Panc1 (cell line): ENCODE measurements around the gene TLE3. TPM values are rescaled to one million over a fixed set of nuclear protein-coding genes. Genes with fewer than 3 reads are reported as not detected.

ENCODE experiments used
- ATAC-seq: fragments of 200-7000 bp; cut with Tn5 transposase; 2 replicates; pipeline ENCODE4 v1.9.1; 2020; ENCODE audit warnings: mild to moderate bottlenecking, moderate library complexity
- BruUV-seq: library from RNA; stranded (reverse); fragments of 400-500 nt; replicated peaks from 2 replicates; lab custom pipeline; 2021; lab: Mats Ljungman, UMichigan
- CTCF ChIA-PET: fragments of 300-600 bp; sonication (Branson Sonifier 250); formaldehyde crosslinking; loops from one replicate; lab custom pipeline; 2022; ENCODE audit warnings: antibody characterized with exemption; lab: Charles Lee
- POLR2A ChIA-PET: fragments of 300-600 bp; sonication (Branson Sonifier 250); formaldehyde crosslinking; loops from one replicate; lab custom pipeline; 2022; ENCODE audit warnings: antibody characterized with exemption; lab: Charles Lee
- DNase-seq: peaks from one replicate; pipeline ENCODE4 v3.0.0-alpha.2; 2010; ENCODE audit warnings: low read depth, low spot score
- H3K27ac ChIP-seq: 2 replicates; pipeline ENCODE4 v1.5.1; 2011; ENCODE audit warnings: mild to moderate bottlenecking, low read length, inconsistent platforms
- H3K27me3 ChIP-seq: fragments of 200-500 bp; sonication (Bioruptor generic); 2 replicates; pipeline ENCODE4 v1.6.0; 2014; ENCODE audit warnings: low read length, inconsistent platforms; ENCODE audit not compliant: control insufficient read depth, insufficient read depth
- H3K36me3 ChIP-seq: fragments of 200-500 bp; sonication (Bioruptor generic); 2 replicates; pipeline ENCODE4 v1.5.1; 2014; ENCODE audit warnings: inconsistent platforms, mild to moderate bottlenecking, low read length, moderate library complexity; ENCODE audit not compliant: control insufficient read depth, insufficient read depth
- H3K4me1 ChIP-seq: 2 replicates; pipeline ENCODE4 v1.5.1; 2011; ENCODE audit warnings: inconsistent platforms, mild to moderate bottlenecking, low read length, moderate library complexity; ENCODE audit not compliant: control insufficient read depth, insufficient read depth
- H3K4me3 ChIP-seq, 2 experiments: 2 replicates each; pipeline ENCODE4 v1.5.1; 2011 to 2012; ENCODE audit warnings: low read depth in 2 of 2, low read length in 2 of 2, mild to moderate bottlenecking in 2 of 2, inconsistent platforms in 1 of 2, moderate library complexity in 1 of 2
- H3K9me3 ChIP-seq: fragments of 200-500 bp; sonication (Bioruptor generic); 2 replicates; pipeline ENCODE4 v1.5.1; 2014; ENCODE audit warnings: low read depth, mild to moderate bottlenecking, inconsistent platforms, low read length, moderate library complexity; ENCODE audit not compliant: control insufficient read depth, insufficient read depth
- CTCF ChIP-seq: fragments of 450-650 bp; IDR thresholded peaks from 2 replicates; pipeline ENCODE4 v1.5.1; 2017; ENCODE audit warnings: mild to moderate bottlenecking
- POLR2AphosphoS5 ChIP-seq: IDR thresholded peaks from 2 replicates; pipeline ENCODE4 v1.6.1; 2012; ENCODE audit warnings: mild to moderate bottlenecking, low read depth, low read length, moderate library complexity
- REST ChIP-seq, 2 experiments: IDR thresholded peaks; 2 replicates each; pipeline ENCODE4 v1.6.1; 2011 to 2012; ENCODE audit warnings: low read depth in 2 of 2, control low read depth in 1 of 2, low read length in 1 of 2, mild to moderate bottlenecking in 1 of 2, moderate library complexity in 1 of 2; ENCODE audit not compliant: insufficient read depth in 1 of 2
- SIN3A ChIP-seq: IDR thresholded peaks from 2 replicates; pipeline ENCODE4 v1.6.1; 2012; ENCODE audit warnings: low read depth, mild to moderate bottlenecking, low read length, moderate library complexity, borderline replicate concordance; ENCODE audit not compliant: insufficient read depth
- TCF7L2 ChIP-seq: IDR thresholded peaks from 2 replicates; pipeline ENCODE4 v1.6.1; 2011; ENCODE audit warnings: mild to moderate bottlenecking, low read depth, low read length, inconsistent platforms
- in situ Hi-C: cut with HindIII; loops from 2 replicates; pipeline ENCODE4 v1.10.0; 2016; ENCODE audit warnings: low sequenced_read_pairs, low pct_unique_long_range_greater_than_20kb
- intact Hi-C: fragments of 100-400 bp; cut with micrococcal nuclease; formaldehyde crosslinking; loops from one replicate; pipeline ENCODE4 v1.10.0; 2022; ENCODE audit not compliant: unreplicated experiment
- total RNA-seq: library from RNA; stranded (reverse); gene quantifications from one replicate; pipeline ENCODE4 v1.2.1, GENCODE V29; 2021; ENCODE audit not compliant: unreplicated experiment

The TLE3 gene
- total RNA-seq, 1 experiment from 2014 or later, result 132 TPM

GRCh38 chr15:70017025-70017424 is 80.7 kb downstream of the TLE3 start:
- no peak for ATAC-seq
- H3K36me3 ChIP-seq, result no peaks in the 10 kb centered on the region
- no TSS peak for BruUV-seq
- no peak overlapping the region for H3K4me3 ChIP-seq
- no peak overlapping the region for H3K27ac ChIP-seq
- intact Hi-C loops, result no loop called here
- no peaks in the 10 kb centered on the region for H3K27me3 ChIP-seq
- in situ Hi-C loops, result no loop called here
- no peak for TF ChIP-seq POLR2AphosphoS5
- CTCF ChIA-PET, result no interaction called here
- H3K4me1 ChIP-seq, result no peaks in the 10 kb centered on the region
- POLR2A ChIA-PET, result no interaction called here
- no peaks in the 10 kb centered on the region for H3K9me3 ChIP-seq
- no peak for DNase-seq

- no peak for ATAC-seq
- no TSS peak for BruUV-seq
- CTCF ChIA-PET, result no interaction called here
- Histone ChIP-seq H3K36me3 (no peaks in the 10 kb centered on the region), H3K27me3 (no peaks in the 10 kb centered on the region), H3K9me3 (no peaks in the 10 kb centered on the region), H3K4me1 (no peaks in the 10 kb centered on the region), H3K27ac (no peak overlapping the region), H3K4me3 (no peak overlapping the region)
- TF ChIP-seq TCF7L2 (no peak), POLR2AphosphoS5 (no peak), SIN3A (no peak), REST (IDR thresholded peaks at IDR 0.05; ENCODE audit: insufficient read depth in 1 of 2, low read depth in 2 of 2, low read length in 1 of 2) (no peak), CTCF (no peak)
- POLR2A ChIA-PET, result no interaction called here
- intact Hi-C loops (no loop called here), in situ Hi-C loops (no loop called here)
- no peak for DNase-seq
Observed at GRCh38 chr15:70016511-70016994, 81.2 kb downstream of the TLE3 start.

GRCh38 chr15:70014860-70015490 is 82.7 kb downstream of the TLE3 start:
- TF ChIP-seq TCF7L2 (no peak), SIN3A (no peak), REST (IDR thresholded peaks at IDR 0.05; ENCODE audit: insufficient read depth in 1 of 2, low read depth in 2 of 2, low read length in 1 of 2) (no peak), POLR2AphosphoS5 (no peak), CTCF (no peak)
- Histone ChIP-seq H3K27ac (no peak overlapping the region), H3K9me3 (no peaks in the 10 kb centered on the region), H3K4me1 (no peaks in the 10 kb centered on the region), H3K4me3 (no peak overlapping the region), H3K36me3 (no peaks in the 10 kb centered on the region), H3K27me3 (no peaks in the 10 kb centered on the region)
- ChIA-PET POLR2A (no interaction called here), CTCF (no interaction called here)
- in situ Hi-C loops, result no loop called here
- no TSS peak for BruUV-seq
- ATAC-seq (no peak), DNase-seq (no peak)
- intact Hi-C loops, result no loop called here
